Lower lobe of right lung (tissue), 2 donors: Measurements from ENCODE around the gene CEP126. TPM values are rescaled to one million over a fixed set of nuclear protein-coding genes. Genes with fewer than 3 reads are reported as not detected.
"Not testable (repeated sequence)": the region's sequence is repeated elsewhere in the genome, so short reads cannot be mapped to it uniquely, and the experiment has no call there.

Experiments used
- ATAC-seq, 2 donors: fragments of 200-7000 bp; cut with Tn5 transposase; one replicate each; pipeline ENCODE4 v1.9.1; 2020 to 2022; ENCODE audit warnings: mild to moderate bottlenecking in 2 of 2, moderate library complexity in 2 of 2
- DNase-seq: peaks from one replicate; pipeline ENCODE4 v3.0.0-alpha.2; 2020
- H3K27ac ChIP-seq: fragments of 200-600 bp; one replicate; pipeline ENCODE4 v1.8.0; 2022
- H3K27me3 ChIP-seq: fragments of 200-600 bp; one replicate; pipeline ENCODE4 v1.8.0; 2022; ENCODE audit warnings: low read depth
- H3K36me3 ChIP-seq: fragments of 200-600 bp; one replicate; pipeline ENCODE4 v1.8.0; 2022; ENCODE audit warnings: mild to moderate bottlenecking
- H3K4me1 ChIP-seq: fragments of 200-600 bp; one replicate; pipeline ENCODE4 v1.8.0; 2022
- H3K4me3 ChIP-seq: fragments of 200-600 bp; one replicate; pipeline ENCODE4 v1.8.0; 2022; ENCODE audit warnings: mild to moderate bottlenecking
- H3K9me3 ChIP-seq: fragments of 200-600 bp; one replicate; pipeline ENCODE4 v1.8.0; 2022
- intact Hi-C: fragments of 100-400 bp; cut with DNase I; formaldehyde crosslinking; loops from one replicate; pipeline ENCODE4 v1.11.0; 2022
- total RNA-seq: library from RNA; stranded (reverse); fragmentation: NEBNext Ultra II Directional; extraction: Animal tissue kit (Norgen Biotek cat#: 25700); gene quantifications from one replicate; pipeline ENCODE4 v1.2.1, GENCODE V29; 2021
- TF ChIP-seq, protein P1 (sequence below): fragments of 200-600 bp; IDR thresholded peaks from one replicate; pipeline ENCODE4 v1.8.0; 2022; ENCODE audit warnings: antibody characterized with exemption, mild to moderate bottlenecking
- donor health status: DM: no; HTN: yes; CAD: no; lungs with severe emphysema.

Gene CEP126
- total RNA-seq, 1 donor from 2014 or later: 6.4 TPM

DNA sequence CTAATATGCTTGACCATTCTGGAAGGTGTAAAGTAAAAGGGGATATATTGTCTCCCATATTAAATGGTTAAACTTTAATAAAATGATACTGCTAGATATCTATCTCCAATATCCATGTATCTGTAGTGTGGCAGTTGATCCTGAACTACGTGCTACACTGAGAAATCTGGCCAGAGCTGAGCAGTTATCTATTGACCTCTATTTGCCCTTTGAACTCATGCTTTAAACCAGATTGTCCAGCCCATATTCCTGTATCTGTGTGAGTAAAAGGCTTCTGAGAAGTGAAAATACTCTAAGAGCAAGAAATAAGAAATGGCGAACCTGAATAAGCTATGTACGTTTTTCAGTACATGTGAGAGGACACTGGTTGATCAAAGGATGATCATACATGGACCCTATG lies 40.5 kb downstream of the CEP126 start:
- intact Hi-C loops: no loop called here
- no peaks in the 10 kb centered on the region for H3K36me3 ChIP-seq
- no peak overlapping the region for H3K4me3 ChIP-seq

DNA sequence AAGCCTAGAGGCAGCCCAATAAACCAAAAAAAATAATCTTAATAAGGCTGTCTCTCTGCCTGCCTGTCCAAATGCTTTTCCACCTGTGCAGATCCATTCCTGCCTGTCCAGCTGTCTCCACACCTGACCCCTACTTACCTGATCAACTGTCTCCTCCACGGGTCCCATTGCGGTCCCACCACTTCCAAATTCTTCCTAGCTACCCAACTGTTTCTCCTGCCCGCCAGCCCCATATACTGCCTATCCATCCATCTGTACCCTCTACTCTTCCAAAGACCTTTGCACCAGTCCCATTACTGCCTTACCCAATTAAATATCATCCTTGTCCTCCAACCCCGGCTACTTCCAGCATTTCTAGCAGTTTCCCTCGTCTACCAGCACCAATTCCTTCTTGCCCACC lies 40.9 kb downstream of the CEP126 start:
- Histone ChIP-seq H3K4me1 (no peaks in the 10 kb centered on the region), H3K27ac (no peak overlapping the region), H3K36me3 (no peaks in the 10 kb centered on the region), H3K4me3 (no peak overlapping the region), H3K9me3 (no peaks in the 10 kb centered on the region), H3K27me3 (no peaks in the 10 kb centered on the region)
- ATAC-seq (no peak), DNase-seq (no peak)
- intact Hi-C loops: no loop called here
- TF ChIP-seq, protein P1, sequence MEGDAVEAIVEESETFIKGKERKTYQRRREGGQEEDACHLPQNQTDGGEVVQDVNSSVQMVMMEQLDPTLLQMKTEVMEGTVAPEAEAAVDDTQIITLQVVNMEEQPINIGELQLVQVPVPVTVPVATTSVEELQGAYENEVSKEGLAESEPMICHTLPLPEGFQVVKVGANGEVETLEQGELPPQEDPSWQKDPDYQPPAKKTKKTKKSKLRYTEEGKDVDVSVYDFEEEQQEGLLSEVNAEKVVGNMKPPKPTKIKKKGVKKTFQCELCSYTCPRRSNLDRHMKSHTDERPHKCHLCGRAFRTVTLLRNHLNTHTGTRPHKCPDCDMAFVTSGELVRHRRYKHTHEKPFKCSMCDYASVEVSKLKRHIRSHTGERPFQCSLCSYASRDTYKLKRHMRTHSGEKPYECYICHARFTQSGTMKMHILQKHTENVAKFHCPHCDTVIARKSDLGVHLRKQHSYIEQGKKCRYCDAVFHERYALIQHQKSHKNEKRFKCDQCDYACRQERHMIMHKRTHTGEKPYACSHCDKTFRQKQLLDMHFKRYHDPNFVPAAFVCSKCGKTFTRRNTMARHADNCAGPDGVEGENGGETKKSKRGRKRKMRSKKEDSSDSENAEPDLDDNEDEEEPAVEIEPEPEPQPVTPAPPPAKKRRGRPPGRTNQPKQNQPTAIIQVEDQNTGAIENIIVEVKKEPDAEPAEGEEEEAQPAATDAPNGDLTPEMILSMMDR: no peak

More for the DNA sequence above, 40.5 kb downstream of the CEP126 start:
- H3K9me3 ChIP-seq: no peaks in the 10 kb centered on the region
- DNase-seq (no peak), ATAC-seq (no peak)
- no peaks in the 10 kb centered on the region for H3K27me3 ChIP-seq
- TF ChIP-seq, protein P1: no peak
- no peaks in the 10 kb centered on the region for H3K4me1 ChIP-seq
- no peak overlapping the region for H3K27ac ChIP-seq

DNA sequence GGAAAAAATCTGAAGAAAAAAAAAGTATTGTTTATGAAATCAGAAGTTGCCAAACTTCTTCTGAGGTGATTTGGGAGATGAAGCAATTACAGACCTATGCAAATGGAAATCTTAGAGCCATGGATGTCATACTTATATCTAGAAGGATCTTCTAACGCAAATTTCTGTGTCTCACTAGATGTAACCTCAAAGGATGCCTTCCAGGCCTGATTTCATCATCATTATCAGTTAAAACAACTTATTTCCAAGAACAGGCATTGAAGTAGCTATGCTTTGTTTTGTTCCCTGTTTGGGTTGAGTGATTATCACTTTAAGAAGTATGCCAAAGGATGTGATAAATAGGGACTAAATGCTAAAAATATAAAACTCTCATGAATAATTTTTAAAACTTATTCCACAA lies 45.4 kb downstream of the CEP126 start:
- no peaks in the 10 kb centered on the region for H3K4me1 ChIP-seq
- no peaks in the 10 kb centered on the region for H3K36me3 ChIP-seq
- H3K27ac ChIP-seq: no peak overlapping the region
- intact Hi-C loops: no loop called here
- ATAC-seq (no peak), DNase-seq (no peak)
- H3K27me3 ChIP-seq: no peaks in the 10 kb centered on the region
- no peaks in the 10 kb centered on the region for H3K9me3 ChIP-seq
- TF ChIP-seq, protein P1: no peak
- H3K4me3 ChIP-seq: no peak overlapping the region

DNA sequence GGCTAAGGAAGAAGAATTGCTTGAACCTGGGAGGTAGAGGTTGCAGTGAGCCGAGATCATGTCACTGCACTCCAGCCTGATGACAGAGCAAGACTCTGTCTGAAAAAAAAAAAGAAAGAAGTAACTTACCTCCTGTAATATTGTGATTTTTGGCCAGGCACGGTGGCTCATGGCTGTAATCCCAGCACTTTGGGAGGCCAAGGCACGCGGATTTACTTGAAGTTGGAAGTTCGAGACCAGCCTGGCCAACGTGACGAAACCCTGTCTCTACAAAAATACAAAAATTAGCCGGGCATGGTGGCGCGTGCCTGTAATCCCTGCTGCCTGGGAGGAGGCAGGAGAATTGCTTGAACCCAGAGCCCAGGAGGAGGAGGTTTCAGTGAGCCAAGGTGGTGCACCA lies 49.4 kb downstream of the CEP126 start:
- ATAC-seq, H3K27ac ChIP-seq, H3K4me3 ChIP-seq, H3K9me3 ChIP-seq, H3K27me3 ChIP-seq, DNase-seq, intact Hi-C loops, H3K4me1 ChIP-seq, H3K36me3 ChIP-seq: not testable (repeated sequence)

DNA sequence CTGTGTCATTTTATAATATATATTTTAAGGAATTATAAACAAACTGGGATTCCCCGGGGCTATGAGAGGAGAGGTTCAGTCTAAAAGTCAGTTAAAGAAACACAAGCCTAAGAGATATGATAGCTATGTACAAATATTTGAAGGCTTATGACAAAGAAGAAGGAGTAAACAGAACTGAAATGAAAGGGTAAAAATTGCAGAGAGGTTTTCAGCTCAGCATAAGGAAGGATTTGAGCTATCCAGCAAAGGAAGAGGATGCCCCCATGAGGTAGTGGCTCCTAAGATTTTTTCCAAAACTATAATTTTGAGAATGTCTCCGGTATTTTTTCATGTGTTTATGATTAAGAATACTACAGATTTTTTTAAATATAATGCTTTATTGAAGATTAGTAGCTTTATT lies 59.4 kb downstream of the CEP126 start:
- no peaks in the 10 kb centered on the region for H3K4me1 ChIP-seq
- ATAC-seq (no peak), DNase-seq (no peak)
- intact Hi-C loops: no loop called here
- H3K4me3 ChIP-seq: no peak overlapping the region
- no peaks in the 10 kb centered on the region for H3K36me3 ChIP-seq
- TF ChIP-seq, protein P1: no peak
- H3K9me3 ChIP-seq: no peaks in the 10 kb centered on the region
- no peak overlapping the region for H3K27ac ChIP-seq
- no peaks in the 10 kb centered on the region for H3K27me3 ChIP-seq

DNA sequence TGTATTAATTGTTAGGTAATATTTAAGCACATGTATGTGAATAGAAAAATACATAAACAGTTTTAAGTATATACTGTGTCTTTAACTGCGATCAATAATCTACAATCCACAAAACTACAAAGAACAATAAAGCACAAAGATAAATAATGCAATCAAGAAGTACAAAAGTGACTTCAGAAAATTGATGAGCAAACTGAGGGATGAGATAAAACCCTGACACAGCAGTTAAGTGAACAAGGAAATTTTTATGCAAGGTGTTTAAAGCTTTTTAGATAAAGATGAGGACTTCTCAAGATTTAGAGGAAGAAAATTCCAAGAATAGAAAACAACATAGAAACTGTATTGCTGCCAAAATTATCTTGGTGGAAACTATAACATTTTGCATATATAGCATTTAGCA lies 60.0 kb downstream of the CEP126 start:
- DNase-seq: no peak
- intact Hi-C loops: no loop called here

More for the DNA sequence above, 60.0 kb downstream of the CEP126 start:
- ATAC-seq: no peak
- Histone ChIP-seq H3K4me1 (no peaks in the 10 kb centered on the region), H3K27ac (no peak overlapping the region), H3K9me3 (no peaks in the 10 kb centered on the region), H3K36me3 (no peaks in the 10 kb centered on the region), H3K4me3 (no peak overlapping the region), H3K27me3 (no peaks in the 10 kb centered on the region)
- TF ChIP-seq, protein P1: no peak
